Spleen (tissue), 7 donors: ENCODE measurements around the gene EDIL3.
"Not testable (repeated sequence)": the region's sequence is repeated elsewhere in the genome, so short reads cannot be mapped to it uniquely, and the experiment has no call there.

Experiments
- POLR2A ChIP-seq, 3 donors: fragments of 450-650 bp; IDR thresholded peaks; one replicate each; pipeline ENCODE4 v1.5.1; 2017; ENCODE audit warnings: antibody characterized with exemption in 3 of 3, mild to moderate bottlenecking in 1 of 3
- POLR2AphosphoS5 ChIP-seq, 3 donors: sonication (generic); formaldehyde crosslinking; IDR thresholded peaks; one replicate each; pipeline ENCODE4 v1.5.1; 2017; ENCODE audit warnings: antibody characterized with exemption in 3 of 3
- TF ChIP-seq, protein P1 (sequence below), 11 experiments: fragments of 200-600 bp in 7 of 11; fragments of 450-650 bp in 4 of 11; sonication (generic) in 4 of 11; IDR thresholded peaks in 8 of 11; conservative IDR thresholded peaks in 3 of 11; 1 replicate in 7 of 11; 2 replicates in 4 of 11; pipeline versions ENCODE4 v1.4.0 to v1.8.0; 2016 to 2021; ENCODE audit warnings: antibody characterized with exemption in 11 of 11, inconsistent platforms in 4 of 11, mild to moderate bottlenecking in 1 of 11
- donor health status: DM: no; HTN: no; CAD: no; lungs with moderate emphysema.
- donor health status: DM: no; HTN: no; CAD: no.
- donor health status: DM: no; HTN: no; CAD: no.

- TF ChIP-seq, protein P1, sequence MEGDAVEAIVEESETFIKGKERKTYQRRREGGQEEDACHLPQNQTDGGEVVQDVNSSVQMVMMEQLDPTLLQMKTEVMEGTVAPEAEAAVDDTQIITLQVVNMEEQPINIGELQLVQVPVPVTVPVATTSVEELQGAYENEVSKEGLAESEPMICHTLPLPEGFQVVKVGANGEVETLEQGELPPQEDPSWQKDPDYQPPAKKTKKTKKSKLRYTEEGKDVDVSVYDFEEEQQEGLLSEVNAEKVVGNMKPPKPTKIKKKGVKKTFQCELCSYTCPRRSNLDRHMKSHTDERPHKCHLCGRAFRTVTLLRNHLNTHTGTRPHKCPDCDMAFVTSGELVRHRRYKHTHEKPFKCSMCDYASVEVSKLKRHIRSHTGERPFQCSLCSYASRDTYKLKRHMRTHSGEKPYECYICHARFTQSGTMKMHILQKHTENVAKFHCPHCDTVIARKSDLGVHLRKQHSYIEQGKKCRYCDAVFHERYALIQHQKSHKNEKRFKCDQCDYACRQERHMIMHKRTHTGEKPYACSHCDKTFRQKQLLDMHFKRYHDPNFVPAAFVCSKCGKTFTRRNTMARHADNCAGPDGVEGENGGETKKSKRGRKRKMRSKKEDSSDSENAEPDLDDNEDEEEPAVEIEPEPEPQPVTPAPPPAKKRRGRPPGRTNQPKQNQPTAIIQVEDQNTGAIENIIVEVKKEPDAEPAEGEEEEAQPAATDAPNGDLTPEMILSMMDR (IDR thresholded peaks at IDR 0.05 in 8 of 11, conservative IDR thresholded peaks at IDR 0.05 in 3 of 11), result not testable (repeated sequence)
- not testable (repeated sequence) for TF ChIP-seq POLR2AphosphoS5, POLR2A (IDR thresholded peaks at IDR 0.05)
Measured at GRCh38 chr5:84160650-84161049, 224.0 kb downstream of the EDIL3 start.
